Measurements from ENCODE around the gene COX14. TPM values are rescaled to one million over a fixed set of nuclear protein-coding genes. Genes with fewer than 3 reads are reported as not detected.
A peak's percentile ranks its signal among the peaks of the same experiment; 100 is the strongest.

The COX14 gene
- total and polyA plus RNA-seq, 5 experiments from 2014 or later, result 43.4 to 317 (median 266) TPM

GRCh38 chr12:50102646-50103309 is 9.3 kb upstream of the COX14 start:
- no peak for DNase-seq
- peaks cover 0 to 9% (median 0%) of the 10 kb centered on the region in 5 donors for H3K27me3 Mint-ChIP-seq
- peaks cover 0 to 41% (median 10%) of the 10 kb centered on the region in 3 donors for H3K36me3 Mint-ChIP-seq
- POLR2A ChIA-PET, result interaction anchor here (0.9 to 2.1 kb wide), 3 partner anchors 9 to 50 kb away, joined by 3 to 8 read pairs (median 4); partner anchors contain the start of gene COX14
- no peak overlapping the region for H3K4me3 Mint-ChIP-seq
- no peaks in the 10 kb centered on the region for H3K9me3 Mint-ChIP-seq
- no peak for ATAC-seq
- H3K4me1 Mint-ChIP-seq, result peaks cover 0 to 6% (median under 1%) of the 10 kb centered on the region in 4 donors
- peak overlapping the region in 3 of 10 donors; percentile 49 to 76 (median 61) for H3K27ac Mint-ChIP-seq

- ATAC-seq, result no peak
- no peaks in the 10 kb centered on the region for H3K9me3 Mint-ChIP-seq
- H3K4me1 Mint-ChIP-seq, result peaks cover 0 to 6% (median 2%) of the 10 kb centered on the region in 4 donors
- H3K27me3 Mint-ChIP-seq, result peaks cover 0 to 9% (median 0%) of the 10 kb centered on the region in 5 donors
- POLR2A ChIA-PET, result interaction anchor here (0.6 to 2.1 kb wide), 6 partner anchors 9 to 211 kb away, joined by 3 to 8 read pairs (median 3); partner anchors contain the start of genes CERS5, COX14 and SMARCD1
- no peak for DNase-seq
- H3K4me3 Mint-ChIP-seq, result no peak overlapping the region
- peak overlapping the region in 3 of 10 donors; percentile 6 to 61 (median 33) for H3K27ac Mint-ChIP-seq
- H3K36me3 Mint-ChIP-seq, result peaks cover 0 to 35% (median 5%) of the 10 kb centered on the region in 3 donors
Observed at GRCh38 chr12:50103351-50103750, 8.7 kb upstream of the COX14 start.

GRCh38 chr12:50103767-50104321 is 8.2 kb upstream of the COX14 start, which contains the start of gene GPD1:
Gene GPD1 (plus strand): TSS chr12:50104008. CDS start chr12:50104051, 43 bp downstream.
- POLR2A ChIA-PET, result interaction anchor here (0.6 to 2.1 kb wide), 6 partner anchors 8 to 210 kb away, joined by 3 to 8 read pairs (median 3); partner anchors contain the start of genes CERS5, COX14 and SMARCD1
- DNase-seq (no peak), ATAC-seq (peak; percentile 63 to 70)
- Mint-ChIP-seq H3K4me1 (peaks cover 0 to 6% (median 2%) of the 10 kb centered on the region in 4 donors), H3K36me3 (peaks cover 0 to 30% (median 5%) of the 10 kb centered on the region in 3 donors), H3K27me3 (peaks cover 0 to 9% (median 0%) of the 10 kb centered on the region in 5 donors), H3K4me3 (no peak within 1 kb of the TSS), H3K9me3 (no peaks in the 10 kb centered on the region), H3K27ac (peak within 1 kb of the TSS in 4 of 10 donors; percentile 38 to 76 (median 55))

GRCh38 chr12:50104417-50105366 is 7.3 kb upstream of the COX14 start:
- Mint-ChIP-seq H3K27me3 (peaks cover 0 to 9% (median 0%) of the 10 kb centered on the region in 5 donors), H3K36me3 (peaks cover 0 to 22% (median under 1%) of the 10 kb centered on the region in 3 donors), H3K4me3 (no peak overlapping the region), H3K4me1 (peaks cover 0 to 6% (median 2%) of the 10 kb centered on the region in 4 donors), H3K27ac (peak overlapping the region in 1 of 10 donors; percentile 22), H3K9me3 (no peaks in the 10 kb centered on the region)
- ATAC-seq (no peak), DNase-seq (no peak)
- POLR2A ChIA-PET, result interaction anchor here (0.9 to 1.8 kb wide), 2 partner anchors 15 to 20 kb away, joined by 3 to 4 read pairs; partner anchors contain the start of gene SMARCD1

- ATAC-seq (no peak), DNase-seq (no peak)
- POLR2A ChIA-PET, result no interaction called here
- peak overlapping the region in 1 of 10 donors; percentile 82 for H3K27ac Mint-ChIP-seq
- no peak overlapping the region for H3K4me3 Mint-ChIP-seq
- no peaks in the 10 kb centered on the region for H3K9me3 Mint-ChIP-seq
- peaks cover 3 to 12% (median 8%) of the 10 kb centered on the region in 4 donors for H3K4me1 Mint-ChIP-seq
- H3K27me3 Mint-ChIP-seq, result peaks cover 0 to 9% (median 0%) of the 10 kb centered on the region in 5 donors
- peaks cover 0 to 10% (median 0%) of the 10 kb centered on the region in 3 donors for H3K36me3 Mint-ChIP-seq
Observed at GRCh38 chr12:50105913-50106450, 6.1 kb upstream of the COX14 start.

DNA sequence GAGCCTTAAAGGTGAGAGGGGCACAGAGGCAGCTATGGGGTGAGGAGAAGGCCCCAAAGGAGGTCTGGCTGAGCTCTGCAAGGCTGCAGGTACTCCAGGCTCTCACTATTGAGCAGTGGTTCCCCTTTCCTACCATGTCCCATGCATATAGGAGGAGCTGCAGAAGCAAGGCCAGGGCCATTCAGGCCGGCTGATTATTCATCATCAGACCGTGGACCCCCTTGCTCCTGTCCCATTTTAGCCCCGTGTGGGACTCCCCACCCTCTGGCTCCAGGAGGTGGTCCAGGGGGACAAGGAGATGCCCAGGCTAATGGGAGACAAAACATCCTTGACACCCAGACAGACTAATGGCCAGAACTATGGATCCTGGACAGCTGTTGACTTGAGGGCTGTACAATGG is 5.1 kb upstream of the COX14 start:
- ATAC-seq, result no peak
- Mint-ChIP-seq H3K4me3 (peak overlapping the region in 1 of 10 donors; percentile 4), H3K9me3 (no peaks in the 10 kb centered on the region), H3K36me3 (peaks cover 0 to under 1% (median 0%) of the 10 kb centered on the region in 3 donors), H3K4me1 (peaks cover 5 to 20% (median 14%) of the 10 kb centered on the region in 4 donors), H3K27ac (peak overlapping the region in 1 of 10 donors; percentile 7), H3K27me3 (peaks cover 0 to 9% (median 0%) of the 10 kb centered on the region in 5 donors)
- POLR2A ChIA-PET, result no interaction called here
- DNase-seq, result no peak

DNA sequence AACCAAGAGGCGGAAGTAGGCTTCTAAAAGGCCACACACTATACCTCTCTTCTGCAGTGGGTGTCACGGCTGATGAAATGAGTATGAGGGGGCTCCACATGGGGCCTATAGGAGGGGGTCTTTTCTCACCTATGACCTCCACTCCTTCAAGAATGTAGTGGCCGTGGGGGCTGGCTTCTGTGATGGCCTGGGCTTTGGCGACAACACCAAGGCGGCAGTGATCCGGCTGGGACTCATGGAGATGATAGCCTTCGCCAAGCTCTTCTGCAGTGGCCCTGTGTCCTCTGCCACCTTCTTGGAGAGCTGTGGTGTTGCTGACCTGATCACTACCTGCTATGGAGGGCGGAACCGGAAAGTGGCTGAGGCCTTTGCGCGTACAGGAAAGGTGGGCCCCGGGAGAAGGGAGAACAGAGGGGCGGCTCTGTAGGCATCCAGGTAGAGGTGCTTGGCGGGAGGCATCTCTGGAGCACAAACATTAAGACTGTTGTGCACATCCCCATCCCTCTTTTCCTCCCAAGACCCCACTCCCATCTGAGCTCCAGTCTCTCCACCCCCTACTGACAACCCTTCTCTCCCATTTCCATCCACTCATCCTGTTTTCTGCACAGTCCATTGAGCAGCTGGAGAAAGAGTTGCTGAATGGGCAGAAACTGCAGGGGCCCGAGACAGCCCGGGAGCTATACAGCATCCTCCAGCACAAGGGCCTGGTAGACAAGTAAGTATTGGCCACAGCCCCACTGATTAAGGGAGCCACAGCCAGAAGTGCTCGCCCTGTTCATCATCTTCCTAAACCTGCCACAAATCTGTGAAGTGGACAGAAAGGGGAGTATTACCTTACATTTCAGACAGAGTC is 4.4 kb upstream of the COX14 start:
- Mint-ChIP-seq H3K4me1 (peaks cover 5 to 24% (median 15%) of the 10 kb centered on the region in 4 donors), H3K9me3 (no peaks in the 10 kb centered on the region), H3K4me3 (no peak overlapping the region), H3K27ac (no peak overlapping the region), H3K36me3 (no peaks in the 10 kb centered on the region), H3K27me3 (peaks cover 0 to 9% (median 0%) of the 10 kb centered on the region in 5 donors)
- POLR2A ChIA-PET, result interaction anchor here (0.6 to 0.7 kb wide), 3 partner anchors 14 to 32 kb away, joined by 3 to 4 read pairs (median 3); no protein-coding TSS in a partner anchor
- no peak for DNase-seq
- ATAC-seq, result no peak

DNA sequence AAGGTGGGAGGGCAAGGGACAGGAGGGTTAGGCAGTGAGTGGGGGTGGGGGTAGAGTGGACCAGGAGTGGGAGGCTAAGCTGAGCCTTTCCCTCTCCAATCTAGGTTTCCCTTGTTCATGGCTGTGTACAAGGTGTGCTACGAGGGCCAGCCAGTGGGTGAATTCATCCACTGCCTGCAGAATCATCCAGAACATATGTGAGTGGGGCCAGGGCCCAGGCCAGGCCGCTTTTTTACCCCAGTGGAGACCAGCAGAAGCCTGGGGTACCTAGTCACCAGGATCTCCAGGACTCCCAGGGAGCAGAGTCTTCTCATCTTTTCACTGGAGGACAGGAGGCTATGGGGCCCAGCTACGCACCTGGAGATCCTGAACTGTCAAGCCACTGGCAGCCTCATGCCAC is 2.7 kb upstream of the COX14 start:
- ATAC-seq, result no peak
- POLR2A ChIA-PET, result interaction anchor here (1.3 to 5.0 kb wide), 2 partner anchors 25 to 58 kb away, joined by 5 to 73 read pairs; partner anchors contain the start of gene CERS5
- Mint-ChIP-seq H3K27ac (no peak overlapping the region), H3K36me3 (peaks cover 0 to under 1% (median 0%) of the 10 kb centered on the region in 3 donors), H3K9me3 (no peaks in the 10 kb centered on the region), H3K4me1 (peaks cover 5 to 38% (median 18%) of the 10 kb centered on the region in 4 donors), H3K4me3 (no peak overlapping the region), H3K27me3 (peaks cover 0 to 9% (median 0%) of the 10 kb centered on the region in 5 donors)
- DNase-seq, result no peak

DNA sequence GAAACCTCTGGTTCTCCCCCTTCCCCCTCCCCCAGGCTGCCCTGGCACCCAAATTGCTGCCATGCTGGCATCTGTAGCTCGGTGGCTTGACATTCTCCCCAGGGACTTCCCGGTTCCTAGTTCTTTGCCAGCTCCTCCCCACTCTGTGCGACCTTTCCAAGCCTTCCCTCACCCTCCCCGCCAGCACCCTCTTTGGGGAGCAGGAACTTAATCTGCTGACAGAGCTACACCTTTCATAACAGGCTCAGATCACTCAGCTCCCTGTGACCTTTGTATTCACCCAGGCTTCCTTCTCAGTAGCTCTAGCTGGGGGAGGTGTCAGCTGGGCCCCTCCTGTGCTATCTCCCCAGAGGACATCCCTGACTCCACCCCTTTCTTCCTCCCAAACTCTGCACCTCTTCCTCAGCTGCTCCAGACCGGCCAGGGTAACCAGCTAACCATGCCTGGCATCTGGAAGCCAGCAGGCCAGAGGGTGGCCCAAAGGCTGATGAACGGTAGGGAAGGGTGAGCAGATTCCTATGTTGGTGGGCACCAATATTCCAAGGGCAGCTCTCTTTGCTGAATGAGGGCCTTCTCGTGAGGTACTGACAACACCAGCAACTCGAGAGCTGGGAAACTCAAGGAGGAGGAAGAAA is 1.8 kb upstream of the COX14 start:
- peak overlapping the region in 4 of 10 donors; percentile 31 to 99 (median 70) for H3K27ac Mint-ChIP-seq
- ATAC-seq, result no peak
- H3K36me3 Mint-ChIP-seq, result peaks cover 0 to 9% (median 0%) of the 10 kb centered on the region in 3 donors
- H3K4me1 Mint-ChIP-seq, result peaks cover 7 to 41% (median 23%) of the 10 kb centered on the region in 4 donors
- no peaks in the 10 kb centered on the region for H3K9me3 Mint-ChIP-seq
- H3K27me3 Mint-ChIP-seq, result peaks cover 0 to 9% (median 0%) of the 10 kb centered on the region in 5 donors
- no peak for DNase-seq
- POLR2A ChIA-PET, result interaction anchor here (0.8 to 5.0 kb wide), 5 partner anchors 16 to 57 kb away, joined by 3 to 73 read pairs (median 21); partner anchors contain the start of genes CERS5 and SMARCD1
- peak overlapping the region in 4 of 10 donors; percentile 33 to 97 (median 60) for H3K4me3 Mint-ChIP-seq

- Mint-ChIP-seq H3K27ac (peak overlapping the region in 7 of 10 donors; percentile 40 to 99 (median 97)), H3K4me1 (peaks cover 8 to 46% (median 29%) of the 10 kb centered on the region in 4 donors), H3K4me3 (peak overlapping the region; percentile 94 to 99 (median 98)), H3K27me3 (peaks cover 0 to 4% (median 0%) of the 10 kb centered on the region in 5 donors), H3K36me3 (peaks cover 0 to 15% (median 0%) of the 10 kb centered on the region in 3 donors), H3K9me3 (no peaks in the 10 kb centered on the region)
- peak in 2 of 10 donors; percentile 12 for DNase-seq
- ATAC-seq, result no peak
- POLR2A ChIA-PET, result interaction anchor here (0.6 to 5.0 kb wide), 19 partner anchors 8 to 1128 kb away, joined by 3 to 73 read pairs (median 6); partner anchors contain the start of genes ATF1, CERS5, DAZAP2 and GPD1
Observed at GRCh38 chr12:50110762-50111351, 1.2 kb upstream of the COX14 start.
